A549 (cell line): ENCODE measurements around the gene AADACL4. TPM values are rescaled to one million over a fixed set of nuclear protein-coding genes. Genes with fewer than 3 reads are reported as not detected.

ENCODE experiments used
- ATAC-seq, 2 experiments: fragments of 200-7000 bp in 1 of 2; fragments of >200 bp in 1 of 2; cut with Nextera tagmentation in 1 of 2; cut with Tn5 transposase in 1 of 2; 3 replicates each; pipeline versions ENCODE4 v1.8.0 to v1.9.1; 2018 to 2020; ENCODE audit warnings: mild to moderate bottlenecking in 1 of 2, moderate library complexity in 1 of 2
- CTCF ChIA-PET: fragments of 300-600 bp; sonication (Branson Sonifier 250); formaldehyde crosslinking; extraction: SDS; loops from one replicate; lab custom pipeline; 2021; ENCODE audit warnings: antibody characterized with exemption, inconsistent platforms; lab: Yijun Ruan, JAX
- POLR2A ChIA-PET: fragments of 350-600 bp; formaldehyde crosslinking; extraction: SDS; loops from one replicate; lab custom pipeline; 2021; ENCODE audit warnings: antibody characterized with exemption, inconsistent platforms; lab: Yijun Ruan, JAX
- DNase-seq, 2 experiments: peaks; one replicate each; pipeline versions ENCODE4 v3.0.0 to v3.0.0-alpha.2; 2011 to 2016; ENCODE audit warnings: low read depth in 1 of 2, low spot score in 1 of 2
- FAIRE-seq: peaks from 2 replicates; lab custom pipeline; 2011; peaks lifted over from hg19 to GRCh38; lab: Jason Lieb, UNC
- H3K27ac ChIP-seq, 2 experiments: fragments of >200 bp; sonication (Bioruptor Twin); formaldehyde crosslinking; 3 replicates each; pipeline ENCODE4 v1.5.1; 2016 to 2017
- H3K4me1 ChIP-seq: fragments of >200 bp; sonication (Bioruptor Twin); formaldehyde crosslinking; 3 replicates; pipeline ENCODE4 v1.6.1; 2016
- H3K4me2 ChIP-seq: fragments of >200 bp; sonication (Bioruptor Twin); formaldehyde crosslinking; 3 replicates; pipeline ENCODE4 v1.6.1; 2016
- H3K4me3 ChIP-seq: fragments of >200 bp; sonication (Bioruptor Twin); formaldehyde crosslinking; 3 replicates; pipeline ENCODE4 v1.5.1; 2016
- H3K9me3 ChIP-seq: fragments of >200 bp; sonication (Bioruptor Twin); formaldehyde crosslinking; 3 replicates; pipeline ENCODE4 v1.6.1; 2016
- HDAC2 ChIP-seq: fragments of 200-600 bp; sonication (generic); IDR thresholded peaks from 2 replicates; pipeline ENCODE4 v1.6.1; 2016
- HMGXB4 ChIP-seq: fragments of 250-450 bp; sonication (Bioruptor Pico); IDR thresholded peaks from 2 replicates; pipeline ENCODE4 v1.5.0; 2021; ENCODE audit warnings: mild to moderate bottlenecking, moderate library complexity, borderline replicate concordance
- HOXA7 ChIP-seq: fragments of 250-450 bp; sonication (Bioruptor Pico); IDR thresholded peaks from 2 replicates; pipeline ENCODE4 v1.5.0; 2020; ENCODE audit warnings: mild to moderate bottlenecking, moderate library complexity
- JUN ChIP-seq, 2 experiments: fragments of >200 bp; sonication (Bioruptor Twin); formaldehyde crosslinking; IDR thresholded peaks; 2 replicates in 1 of 2; 3 replicates in 1 of 2; pipeline ENCODE4 v1.6.1; 2016 to 2017
- MAFK ChIP-seq: fragments of 450-650 bp; IDR thresholded peaks from 2 replicates; pipeline ENCODE4 v1.6.1; 2014; ENCODE audit not compliant: partially characterized antibody
- PHF8 ChIP-seq: fragments of 200-600 bp; sonication (generic); IDR thresholded peaks from 2 replicates; pipeline ENCODE4 v1.6.1; 2016; ENCODE audit warnings: low read depth, mild to moderate bottlenecking, antibody characterized with exemption, moderate library complexity, borderline replicate concordance
- POLR2AphosphoS2 ChIP-seq: conservative IDR thresholded peaks from 2 replicates; pipeline ENCODE4 v1.6.1; 2012; ENCODE audit warnings: low read length, improper control_type of control experiment, inconsistent platforms
- RARB ChIP-seq: fragments of 250-450 bp; sonication (Bioruptor Pico); IDR thresholded peaks from 2 replicates; pipeline ENCODE4 v1.8.0; 2021; ENCODE audit warnings: mild to moderate bottlenecking, moderate library complexity
- TFCP2L1 ChIP-seq: fragments of 250-450 bp; sonication (Bioruptor Pico); IDR thresholded peaks from 2 replicates; pipeline ENCODE4 v1.5.0; 2021; ENCODE audit warnings: mild to moderate bottlenecking
- TP53 ChIP-seq: fragments of 250-450 bp; sonication (Bioruptor Pico); IDR thresholded peaks from 2 replicates; pipeline ENCODE4 v1.5.0; 2021; ENCODE audit warnings: mild to moderate bottlenecking, moderate library complexity
- WGBS: methylation state at CpG from one replicate; pipeline ENCODE4 v1.1.6; 2017; ENCODE audit errors: missing lambda C conversion rate; 5-methylcytosine and 5-hydroxymethylcytosine counted together
- polyA plus RNA-seq, 4 experiments: library from polyadenylated mRNA; depleted of rRNA in 3 of 4; stranded (reverse); fragments of >200 nt; fragmentation: RNase III in 1 of 4; extraction: RNeasy Plus Mini Kit Qiagen cat#74134 plus additional on column Dnase treatment in 1 of 4; gene quantifications; 2 replicates in 3 of 4; 3 replicates in 1 of 4; pipeline ENCODE4 v1.2.3, GENCODE V29; 2011 to 2017
- TF ChIP-seq, protein P1 (sequence below): fragments of 200-600 bp; sonication (generic); IDR thresholded peaks from 2 replicates; pipeline ENCODE4 v1.6.1; 2016; ENCODE audit warnings: antibody characterized with exemption, mild to moderate bottlenecking, moderate library complexity

The AADACL4 gene
- polyA plus RNA-seq, 2 of the 4 experiments (the other 2 are of a cell fraction) = not detected

DNA sequence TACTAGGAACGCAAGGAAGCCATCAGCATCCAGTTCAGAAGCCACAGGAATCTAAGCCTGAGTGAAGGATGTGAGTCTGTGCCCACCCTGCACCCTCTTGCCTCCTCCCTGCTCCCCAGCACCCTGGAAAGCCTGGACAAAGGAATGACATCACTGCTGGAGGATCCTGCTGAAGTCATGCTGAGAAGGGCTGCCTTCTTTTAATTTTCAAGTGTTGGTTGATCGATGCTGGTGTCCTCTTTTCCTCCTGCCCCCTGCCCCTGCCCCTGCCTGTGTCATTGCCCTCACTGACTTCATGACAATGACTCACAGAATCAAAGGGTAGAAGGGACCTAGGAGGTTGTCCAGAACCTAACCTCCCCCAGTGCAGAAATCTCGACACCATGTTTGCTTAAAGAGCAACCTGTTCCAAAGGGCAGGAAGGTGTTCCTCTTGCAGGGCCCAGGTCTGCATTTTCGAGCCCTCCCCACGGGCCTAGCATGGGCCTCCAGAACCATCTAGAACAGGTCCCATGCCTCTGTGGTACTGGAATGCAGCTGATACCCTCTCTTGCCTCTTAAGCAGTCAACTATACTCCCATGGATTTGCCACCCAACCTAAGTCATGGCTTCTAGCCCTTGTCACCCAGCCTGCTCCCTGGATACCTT lies 35.5 kb upstream of the AADACL4 start (continued):
- TF ChIP-seq HMGXB4 (CRISPR knock-in tag) (no peak), MAFK (no peak)

DNA sequence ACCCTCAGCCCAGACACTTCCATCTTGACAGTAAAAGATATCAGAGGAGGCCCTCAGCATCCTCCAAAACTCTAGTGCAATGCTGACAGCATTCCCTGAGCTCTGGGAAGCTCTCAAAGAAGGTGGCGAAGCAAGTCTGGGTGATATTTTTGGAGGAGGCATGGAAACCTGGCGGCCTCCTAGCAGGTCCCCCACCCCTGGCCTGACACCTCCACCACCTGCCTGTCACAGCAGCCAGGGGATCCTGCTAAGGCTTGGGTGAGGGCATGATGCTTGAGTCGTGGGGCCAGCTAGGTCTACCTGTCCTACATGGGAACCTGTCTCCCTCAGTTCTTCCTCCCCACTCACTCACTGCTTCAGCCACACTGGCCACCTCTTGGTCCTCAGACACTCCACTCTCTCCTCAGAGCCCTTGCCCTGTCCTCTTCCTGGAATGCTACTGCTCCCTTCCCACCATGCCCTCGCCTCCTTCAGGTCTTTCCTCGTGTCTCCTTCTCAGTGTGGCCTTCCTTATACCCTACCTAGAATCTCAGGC lies 34.3 kb upstream of the AADACL4 start:
- peak; percentile 37 to 54; a peak in 3 of 6 replicates for ATAC-seq
- no peak overlapping the region for H3K4me3 ChIP-seq
- H3K9me3 ChIP-seq = 0 out of 3 replicates have a peak, but pooled peaks cover 2% of the 10 kb centered on the region
- ChIA-PET CTCF (interaction anchor here (1.4 kb wide), 2 partner anchors 9 to 18 kb away, joined by 3 to 4 read pairs; no protein-coding TSS in a partner anchor), POLR2A (interaction anchor here (1.7 to 1.9 kb wide), 2 partner anchors 9 to 13 kb away, joined by 6 to 9 read pairs; partner anchors contain the start of gene DHRS3)
- H3K4me1 ChIP-seq = peaks cover 77% of the 10 kb centered on the region
- DNase-seq = no peak
- peak overlapping the region; percentile 46 for H3K4me2 ChIP-seq
- TF ChIP-seq POLR2AphosphoS2 = peak; percentile 82; the same call in 1 of the 2 replicates
- peak; percentile 74; the same call in 1 of the 2 replicates for TF ChIP-seq TP53 (CRISPR knock-in tag)
- TF ChIP-seq RARB (CRISPR knock-in tag) = no peak
- TF ChIP-seq HOXA7 = peak; percentile 67
- 0 out of 2 replicates have a peak, but pooled peaks have one; percentile 15 for TF ChIP-seq TFCP2L1 (CRISPR knock-in tag)
- peak overlapping the region; percentile 64 to 100 for H3K27ac ChIP-seq
- FAIRE-seq = no peak
- 92% methylated on average over 4 of the region's 5 CpGs for WGBS

- DNase-seq (no peak), FAIRE-seq (no peak), ATAC-seq (no peak)
- Histone ChIP-seq H3K4me1 (peaks cover 71% of the 10 kb centered on the region), H3K4me3 (no peak overlapping the region), H3K4me2 (peak overlapping the region; percentile 18; the same call in 1 of the 3 replicates), H3K9me3 (0 out of 3 replicates have a peak, but pooled peaks cover 2% of the 10 kb centered on the region), H3K27ac (peak overlapping the region; percentile 10 to 100; a peak in 3 of 6 replicates)
- WGBS = 81% methylated on average over 7 of the region's 7 CpGs
- ChIA-PET CTCF (interaction anchor here (1.4 kb wide), 2 partner anchors 9 to 19 kb away, joined by 3 to 4 read pairs; no protein-coding TSS in a partner anchor), POLR2A (interaction anchor here (0.7 to 1.9 kb wide), 2 partner anchors 14 to 57 kb away, joined by 3 to 6 read pairs; no protein-coding TSS in a partner anchor)
- TF ChIP-seq PHF8 (no peak), HDAC2 (no peak), JUN (IDR thresholded peaks at IDR 0.05) (no peak), MAFK (peak; percentile 10)
- TF ChIP-seq, protein P1, sequence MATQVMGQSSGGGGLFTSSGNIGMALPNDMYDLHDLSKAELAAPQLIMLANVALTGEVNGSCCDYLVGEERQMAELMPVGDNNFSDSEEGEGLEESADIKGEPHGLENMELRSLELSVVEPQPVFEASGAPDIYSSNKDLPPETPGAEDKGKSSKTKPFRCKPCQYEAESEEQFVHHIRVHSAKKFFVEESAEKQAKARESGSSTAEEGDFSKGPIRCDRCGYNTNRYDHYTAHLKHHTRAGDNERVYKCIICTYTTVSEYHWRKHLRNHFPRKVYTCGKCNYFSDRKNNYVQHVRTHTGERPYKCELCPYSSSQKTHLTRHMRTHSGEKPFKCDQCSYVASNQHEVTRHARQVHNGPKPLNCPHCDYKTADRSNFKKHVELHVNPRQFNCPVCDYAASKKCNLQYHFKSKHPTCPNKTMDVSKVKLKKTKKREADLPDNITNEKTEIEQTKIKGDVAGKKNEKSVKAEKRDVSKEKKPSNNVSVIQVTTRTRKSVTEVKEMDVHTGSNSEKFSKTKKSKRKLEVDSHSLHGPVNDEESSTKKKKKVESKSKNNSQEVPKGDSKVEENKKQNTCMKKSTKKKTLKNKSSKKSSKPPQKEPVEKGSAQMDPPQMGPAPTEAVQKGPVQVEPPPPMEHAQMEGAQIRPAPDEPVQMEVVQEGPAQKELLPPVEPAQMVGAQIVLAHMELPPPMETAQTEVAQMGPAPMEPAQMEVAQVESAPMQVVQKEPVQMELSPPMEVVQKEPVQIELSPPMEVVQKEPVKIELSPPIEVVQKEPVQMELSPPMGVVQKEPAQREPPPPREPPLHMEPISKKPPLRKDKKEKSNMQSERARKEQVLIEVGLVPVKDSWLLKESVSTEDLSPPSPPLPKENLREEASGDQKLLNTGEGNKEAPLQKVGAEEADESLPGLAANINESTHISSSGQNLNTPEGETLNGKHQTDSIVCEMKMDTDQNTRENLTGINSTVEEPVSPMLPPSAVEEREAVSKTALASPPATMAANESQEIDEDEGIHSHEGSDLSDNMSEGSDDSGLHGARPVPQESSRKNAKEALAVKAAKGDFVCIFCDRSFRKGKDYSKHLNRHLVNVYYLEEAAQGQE = 0 out of 2 replicates have a peak, but pooled peaks have one; percentile 3
Observed at GRCh38 chr1:12610305-12610935, 33.5 kb upstream of the AADACL4 start.
